ENCODE data around the gene PRKN. TPM values are rescaled to one million over a fixed set of nuclear protein-coding genes. Genes with fewer than 3 reads are reported as not detected.

PRKN gene
- total RNA-seq, 1 experiment from 2014 or later, result 0.34 TPM

DNA sequence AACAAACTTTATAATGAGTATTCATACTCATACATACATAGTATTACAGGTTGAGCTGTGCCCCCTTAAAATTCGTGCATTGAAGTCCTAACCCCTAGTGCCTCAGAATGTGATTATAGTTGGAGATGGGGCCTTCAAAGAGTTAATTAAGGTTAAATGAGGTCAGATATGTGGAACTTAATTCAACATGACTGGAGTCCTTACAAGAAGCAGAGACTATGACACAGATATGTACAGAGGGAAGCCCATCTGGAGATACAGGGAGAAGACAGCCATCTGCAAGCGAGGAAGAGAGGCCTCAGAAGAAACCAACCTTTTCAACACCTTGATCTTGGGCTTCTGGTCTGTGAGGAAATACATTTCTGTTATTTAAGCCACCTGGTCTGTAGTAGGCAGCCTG is 917.6 kb downstream of the PRKN start:
- no peak overlapping the region for H3K4me3 ChIP-seq (ENCODE audit: low read depth, low read length)
- TF ChIP-seq CTCF (IDR thresholded peaks at IDR 0.05; ENCODE audit: insufficient read depth in 1 of 2, low read depth in 1 of 2, low read length in 1 of 2, severe bottlenecking in 1 of 2, unreplicated experiment in 1 of 2), result no peak
- no peaks in the 10 kb centered on the region for H3K4me1 ChIP-seq
- H3K36me3 ChIP-seq (ENCODE audit: control insufficient read depth, insufficient read depth, low read length), result no peaks in the 10 kb centered on the region
- H3K9me3 Mint-ChIP-seq (ENCODE audit: unreplicated experiment), result no peaks in the 10 kb centered on the region
- no peaks in the 10 kb centered on the region for H3K36me3 Mint-ChIP-seq (ENCODE audit: insufficient read depth, unreplicated experiment)
- ChIA-PET POLR2A (no interaction called here), CTCF (no interaction called here)
- H3K27me3 ChIP-seq (replicated peaks; ENCODE audit: control insufficient read depth, insufficient read depth, low read length), result no peaks in the 10 kb centered on the region
- H3K27ac Mint-ChIP-seq (ENCODE audit: unreplicated experiment), result no peak overlapping the region
- H3K4me1 Mint-ChIP-seq (ENCODE audit: low read depth, unreplicated experiment), result no peaks in the 10 kb centered on the region
- no peak for DNase-seq
- peaks cover 13% of the 10 kb centered on the region for H3K27me3 Mint-ChIP-seq (ENCODE audit: insufficient read depth, unreplicated experiment)
- no peaks in the 10 kb centered on the region for H3K9me3 ChIP-seq
- no TSS peak for BruUV-seq (replicated peaks)
- intact Hi-C loops (cut with micrococcal nuclease; ENCODE audit: unreplicated experiment), result no loop called here
- H3K4me3 Mint-ChIP-seq (ENCODE audit: unreplicated experiment), result no peak overlapping the region

DNA sequence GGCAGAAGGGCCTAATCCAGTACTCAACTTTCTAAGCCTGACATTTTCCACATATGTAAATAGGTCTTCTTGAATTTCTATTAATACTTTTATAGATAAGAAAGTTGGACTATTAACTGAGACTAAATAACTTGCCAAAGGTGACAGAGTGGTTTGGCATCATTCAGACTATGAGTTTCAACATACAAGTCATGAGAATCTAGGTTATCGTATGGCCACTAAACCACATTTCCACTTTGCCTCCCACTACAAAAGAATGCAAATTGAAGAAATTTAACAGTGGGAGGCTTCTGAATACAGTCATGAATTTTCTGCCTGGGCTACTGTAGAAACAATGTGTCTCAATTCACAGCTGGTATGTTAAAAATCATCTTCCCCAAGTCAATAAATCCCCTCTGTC is 922.7 kb downstream of the PRKN start:
- no peak for TF ChIP-seq CTCF (IDR thresholded peaks at IDR 0.05; ENCODE audit: insufficient read depth in 1 of 2, low read depth in 1 of 2, low read length in 1 of 2, severe bottlenecking in 1 of 2, unreplicated experiment in 1 of 2)
- intact Hi-C loops (cut with micrococcal nuclease; ENCODE audit: unreplicated experiment), result no loop called here
- no TSS peak for BruUV-seq (replicated peaks)

GRCh38 chr6:161803131-161803530 is 924.4 kb downstream of the PRKN start:
- Histone ChIP-seq H3K4me1 (no peaks in the 10 kb centered on the region), H3K27me3 (replicated peaks; ENCODE audit: control insufficient read depth, insufficient read depth, low read length) (no peaks in the 10 kb centered on the region), H3K4me3 (ENCODE audit: low read depth, low read length) (no peak overlapping the region), H3K9me3 (no peaks in the 10 kb centered on the region), H3K36me3 (ENCODE audit: control insufficient read depth, insufficient read depth, low read length) (no peaks in the 10 kb centered on the region)
- Mint-ChIP-seq H3K36me3 (ENCODE audit: insufficient read depth, unreplicated experiment) (no peaks in the 10 kb centered on the region), H3K27ac (ENCODE audit: unreplicated experiment) (no peak overlapping the region), H3K9me3 (ENCODE audit: unreplicated experiment) (no peaks in the 10 kb centered on the region), H3K4me3 (ENCODE audit: unreplicated experiment) (no peak overlapping the region), H3K4me1 (ENCODE audit: low read depth, unreplicated experiment) (no peaks in the 10 kb centered on the region), H3K27me3 (ENCODE audit: insufficient read depth, unreplicated experiment) (peaks cover 9% of the 10 kb centered on the region)
- CTCF ChIA-PET, result no interaction called here
- no peak for TF ChIP-seq CTCF (IDR thresholded peaks at IDR 0.05; ENCODE audit: insufficient read depth in 1 of 2, low read depth in 1 of 2, low read length in 1 of 2, severe bottlenecking in 1 of 2, unreplicated experiment in 1 of 2)
- no TSS peak for BruUV-seq (replicated peaks)
- POLR2A ChIA-PET, result no interaction called here
- no peak for DNase-seq
- intact Hi-C loops (cut with micrococcal nuclease; ENCODE audit: unreplicated experiment), result no loop called here

More for the DNA sequence above, 922.7 kb downstream of the PRKN start:
- no peak overlapping the region for H3K4me3 Mint-ChIP-seq (ENCODE audit: unreplicated experiment)
- Histone ChIP-seq H3K36me3 (ENCODE audit: control insufficient read depth, insufficient read depth, low read length) (no peaks in the 10 kb centered on the region), H3K9me3 (no peaks in the 10 kb centered on the region), H3K4me3 (ENCODE audit: low read depth, low read length) (no peak overlapping the region), H3K4me1 (no peaks in the 10 kb centered on the region), H3K27me3 (replicated peaks; ENCODE audit: control insufficient read depth, insufficient read depth, low read length) (no peaks in the 10 kb centered on the region)
- no peaks in the 10 kb centered on the region for H3K4me1 Mint-ChIP-seq (ENCODE audit: low read depth, unreplicated experiment)
- no peak overlapping the region for H3K27ac Mint-ChIP-seq (ENCODE audit: unreplicated experiment)
- POLR2A ChIA-PET, result no interaction called here
- DNase-seq, result no peak
- no peaks in the 10 kb centered on the region for H3K36me3 Mint-ChIP-seq (ENCODE audit: insufficient read depth, unreplicated experiment)
- CTCF ChIA-PET, result no interaction called here
- H3K27me3 Mint-ChIP-seq (ENCODE audit: insufficient read depth, unreplicated experiment), result peaks cover 9% of the 10 kb centered on the region
- H3K9me3 Mint-ChIP-seq (ENCODE audit: unreplicated experiment), result no peaks in the 10 kb centered on the region
